ENCODE results near the gene PAWR.
"Not testable (repeated sequence)": the region's sequence is repeated elsewhere in the genome, so short reads cannot be mapped to it uniquely, and the experiment has no call there.

Gene PAWR

GRCh38 chr12:79655036-79655435 lies 35.7 kb downstream of the PAWR start:
- H3K9me3 ChIP-seq (ENCODE audit: control insufficient read depth in 5 of 5, low read length in 5 of 5): no peaks in the 10 kb centered on the region
- no peaks in the 10 kb centered on the region for H3K36me3 ChIP-seq (ENCODE audit: control insufficient read depth in 5 of 5, insufficient read depth in 5 of 5, low read length in 5 of 5)
- H3K9ac ChIP-seq (ENCODE audit: low read length in 5 of 5): no peak overlapping the region
- no peaks in the 10 kb centered on the region for H3K27me3 ChIP-seq (ENCODE audit: control insufficient read depth in 5 of 5, insufficient read depth in 4 of 5, low read length in 5 of 5)
- peaks cover 0 to 4% (median 0%) of the 10 kb centered on the region in 5 donors for H3K4me1 ChIP-seq (ENCODE audit: control insufficient read depth in 5 of 5, insufficient read depth in 5 of 5, low read length in 5 of 5)
- H3K4me3 ChIP-seq (ENCODE audit: low read depth in 1 of 5, low read length in 5 of 5): no peak overlapping the region
- H3K27ac ChIP-seq (ENCODE audit: low read depth, low read length): no peak overlapping the region

- Histone ChIP-seq H3K9ac (ENCODE audit: low read length in 5 of 5) (no peak overlapping the region), H3K9me3 (ENCODE audit: control insufficient read depth in 5 of 5, low read length in 5 of 5) (no peaks in the 10 kb centered on the region), H3K27me3 (ENCODE audit: control insufficient read depth in 5 of 5, insufficient read depth in 4 of 5, low read length in 5 of 5) (no peaks in the 10 kb centered on the region), H3K4me1 (ENCODE audit: control insufficient read depth in 5 of 5, insufficient read depth in 5 of 5, low read length in 5 of 5) (no peaks in the 10 kb centered on the region), H3K4me3 (ENCODE audit: low read depth in 1 of 5, low read length in 5 of 5) (no peak overlapping the region), H3K36me3 (ENCODE audit: control insufficient read depth in 5 of 5, insufficient read depth in 5 of 5, low read length in 5 of 5) (no peaks in the 10 kb centered on the region), H3K27ac (ENCODE audit: low read depth, low read length) (no peak overlapping the region)
Measured at GRCh38 chr12:79652521-79652920, 38.2 kb downstream of the PAWR start.

- no peak overlapping the region for H3K27ac ChIP-seq (ENCODE audit: low read depth, low read length)
- H3K4me3 ChIP-seq (ENCODE audit: low read depth in 1 of 5, low read length in 5 of 5): no peak overlapping the region
Measured at GRCh38 chr12:79650440-79650839, 40.3 kb downstream of the PAWR start.

GRCh38 chr12:79648881-79649280 lies 41.9 kb downstream of the PAWR start:
- H3K4me3 ChIP-seq (ENCODE audit: low read depth in 1 of 5, low read length in 5 of 5): no peak overlapping the region
- H3K9ac ChIP-seq (ENCODE audit: low read length in 5 of 5): no peak overlapping the region
- H3K36me3 ChIP-seq (ENCODE audit: control insufficient read depth in 5 of 5, insufficient read depth in 5 of 5, low read length in 5 of 5): no peaks in the 10 kb centered on the region
- H3K27ac ChIP-seq (ENCODE audit: low read depth, low read length): no peak overlapping the region
- no peaks in the 10 kb centered on the region for H3K27me3 ChIP-seq (ENCODE audit: control insufficient read depth in 5 of 5, insufficient read depth in 4 of 5, low read length in 5 of 5)
- H3K4me1 ChIP-seq (ENCODE audit: control insufficient read depth in 5 of 5, insufficient read depth in 5 of 5, low read length in 5 of 5): peaks cover 0 to 2% (median 0%) of the 10 kb centered on the region in 5 donors
- no peaks in the 10 kb centered on the region for H3K9me3 ChIP-seq (ENCODE audit: control insufficient read depth in 5 of 5, low read length in 5 of 5)

More at GRCh38 chr12:79650440-79650839, 40.3 kb downstream of the PAWR start:
- Histone ChIP-seq H3K4me1 (ENCODE audit: control insufficient read depth in 5 of 5, insufficient read depth in 5 of 5, low read length in 5 of 5) (no peaks in the 10 kb centered on the region), H3K27me3 (ENCODE audit: control insufficient read depth in 5 of 5, insufficient read depth in 4 of 5, low read length in 5 of 5) (no peaks in the 10 kb centered on the region), H3K9ac (ENCODE audit: low read length in 5 of 5) (no peak overlapping the region), H3K36me3 (ENCODE audit: control insufficient read depth in 5 of 5, insufficient read depth in 5 of 5, low read length in 5 of 5) (no peaks in the 10 kb centered on the region), H3K9me3 (ENCODE audit: control insufficient read depth in 5 of 5, low read length in 5 of 5) (no peaks in the 10 kb centered on the region)

GRCh38 chr12:79646843-79647242 lies 43.9 kb downstream of the PAWR start:
- H3K36me3 ChIP-seq (ENCODE audit: control insufficient read depth in 5 of 5, insufficient read depth in 5 of 5, low read length in 5 of 5); H3K4me1 ChIP-seq (ENCODE audit: control insufficient read depth in 5 of 5, insufficient read depth in 5 of 5, low read length in 5 of 5); H3K9ac ChIP-seq (ENCODE audit: low read length in 5 of 5); H3K4me3 ChIP-seq (ENCODE audit: low read depth in 1 of 5, low read length in 5 of 5); H3K27ac ChIP-seq (ENCODE audit: low read depth, low read length); H3K27me3 ChIP-seq (ENCODE audit: control insufficient read depth in 5 of 5, insufficient read depth in 4 of 5, low read length in 5 of 5); H3K9me3 ChIP-seq (ENCODE audit: control insufficient read depth in 5 of 5, low read length in 5 of 5): not testable (repeated sequence)

GRCh38 chr12:79645235-79645630 lies 45.5 kb downstream of the PAWR start:
- H3K27ac ChIP-seq (ENCODE audit: low read depth, low read length): no peak overlapping the region
- H3K27me3 ChIP-seq (ENCODE audit: control insufficient read depth in 5 of 5, insufficient read depth in 4 of 5, low read length in 5 of 5): no peaks in the 10 kb centered on the region
- H3K4me1 ChIP-seq (ENCODE audit: control insufficient read depth in 5 of 5, insufficient read depth in 5 of 5, low read length in 5 of 5): peaks cover 0 to 2% (median 0%) of the 10 kb centered on the region in 5 donors
- no peak overlapping the region for H3K9ac ChIP-seq (ENCODE audit: low read length in 5 of 5)
- no peaks in the 10 kb centered on the region for H3K9me3 ChIP-seq (ENCODE audit: control insufficient read depth in 5 of 5, low read length in 5 of 5)
- no peak overlapping the region for H3K4me3 ChIP-seq (ENCODE audit: low read depth in 1 of 5, low read length in 5 of 5)
- H3K36me3 ChIP-seq (ENCODE audit: control insufficient read depth in 5 of 5, insufficient read depth in 5 of 5, low read length in 5 of 5): no peaks in the 10 kb centered on the region

- no peak overlapping the region for H3K27ac ChIP-seq (ENCODE audit: low read depth, low read length)
- H3K36me3 ChIP-seq (ENCODE audit: control insufficient read depth in 5 of 5, insufficient read depth in 5 of 5, low read length in 5 of 5): no peaks in the 10 kb centered on the region
- no peaks in the 10 kb centered on the region for H3K9me3 ChIP-seq (ENCODE audit: control insufficient read depth in 5 of 5, low read length in 5 of 5)
- H3K9ac ChIP-seq (ENCODE audit: low read length in 5 of 5): no peak overlapping the region
- peaks cover 0 to 2% (median 0%) of the 10 kb centered on the region in 5 donors for H3K4me1 ChIP-seq (ENCODE audit: control insufficient read depth in 5 of 5, insufficient read depth in 5 of 5, low read length in 5 of 5)
- H3K4me3 ChIP-seq (ENCODE audit: low read depth in 1 of 5, low read length in 5 of 5): no peak overlapping the region
- H3K27me3 ChIP-seq (ENCODE audit: control insufficient read depth in 5 of 5, insufficient read depth in 4 of 5, low read length in 5 of 5): no peaks in the 10 kb centered on the region
Measured at GRCh38 chr12:79644274-79645234, 46.2 kb downstream of the PAWR start.

GRCh38 chr12:79643821-79644220 lies 46.9 kb downstream of the PAWR start:
- no peaks in the 10 kb centered on the region for H3K36me3 ChIP-seq (ENCODE audit: control insufficient read depth in 5 of 5, insufficient read depth in 5 of 5, low read length in 5 of 5)
- H3K4me3 ChIP-seq (ENCODE audit: low read depth in 1 of 5, low read length in 5 of 5): no peak overlapping the region
- H3K4me1 ChIP-seq (ENCODE audit: control insufficient read depth in 5 of 5, insufficient read depth in 5 of 5, low read length in 5 of 5): peaks cover 0 to 2% (median 0%) of the 10 kb centered on the region in 5 donors
- H3K9ac ChIP-seq (ENCODE audit: low read length in 5 of 5): no peak overlapping the region
- no peak overlapping the region for H3K27ac ChIP-seq (ENCODE audit: low read depth, low read length)
- no peaks in the 10 kb centered on the region for H3K27me3 ChIP-seq (ENCODE audit: control insufficient read depth in 5 of 5, insufficient read depth in 4 of 5, low read length in 5 of 5)
- no peaks in the 10 kb centered on the region for H3K9me3 ChIP-seq (ENCODE audit: control insufficient read depth in 5 of 5, low read length in 5 of 5)

GRCh38 chr12:79638490-79638889 lies 52.3 kb downstream of the PAWR start:
- Histone ChIP-seq H3K4me3 (ENCODE audit: low read depth in 1 of 5, low read length in 5 of 5) (no peak overlapping the region), H3K9me3 (ENCODE audit: control insufficient read depth in 5 of 5, low read length in 5 of 5) (no peaks in the 10 kb centered on the region), H3K27me3 (ENCODE audit: control insufficient read depth in 5 of 5, insufficient read depth in 4 of 5, low read length in 5 of 5) (no peaks in the 10 kb centered on the region), H3K9ac (ENCODE audit: low read length in 5 of 5) (no peak overlapping the region), H3K36me3 (ENCODE audit: control insufficient read depth in 5 of 5, insufficient read depth in 5 of 5, low read length in 5 of 5) (no peaks in the 10 kb centered on the region), H3K27ac (ENCODE audit: low read depth, low read length) (no peak overlapping the region), H3K4me1 (ENCODE audit: control insufficient read depth in 5 of 5, insufficient read depth in 5 of 5, low read length in 5 of 5) (peaks cover 0 to 11% (median 4%) of the 10 kb centered on the region in 5 donors)

- Histone ChIP-seq H3K27ac (ENCODE audit: low read depth, low read length) (no peak overlapping the region), H3K4me1 (ENCODE audit: control insufficient read depth in 5 of 5, insufficient read depth in 5 of 5, low read length in 5 of 5) (peaks cover 0 to 11% (median 4%) of the 10 kb centered on the region in 5 donors), H3K27me3 (ENCODE audit: control insufficient read depth in 5 of 5, insufficient read depth in 4 of 5, low read length in 5 of 5) (no peaks in the 10 kb centered on the region), H3K36me3 (ENCODE audit: control insufficient read depth in 5 of 5, insufficient read depth in 5 of 5, low read length in 5 of 5) (no peaks in the 10 kb centered on the region), H3K4me3 (ENCODE audit: low read depth in 1 of 5, low read length in 5 of 5) (no peak overlapping the region), H3K9ac (ENCODE audit: low read length in 5 of 5) (no peak overlapping the region), H3K9me3 (ENCODE audit: control insufficient read depth in 5 of 5, low read length in 5 of 5) (no peaks in the 10 kb centered on the region)
Measured at GRCh38 chr12:79637093-79637492, 53.7 kb downstream of the PAWR start.

Measured in subcutaneous abdominal adipose tissue (tissue), 5 donors.